Left colon (tissue), 2 donors: Measurements from ENCODE around the gene CYP2D6. TPM values are rescaled to one million over a fixed set of nuclear protein-coding genes. Genes with fewer than 3 reads are reported as not detected.
"Not testable (repeated sequence)": the region's sequence is repeated elsewhere in the genome, so short reads cannot be mapped to it uniquely, and the experiment has no call there.

ENCODE experiments used
- ATAC-seq: fragments of 200-7000 bp; cut with Tn5 transposase; one replicate; pipeline ENCODE4 v1.9.1; 2020; ENCODE audit warnings: mild to moderate bottlenecking, moderate library complexity
- DNase-seq, 2 donors: peaks; one replicate each; pipeline ENCODE4 v3.0.0-alpha.2; 2020
- intact Hi-C, 2 donors: fragments of 100-400 bp; cut with DNase I in 1 of 2; cut with micrococcal nuclease in 1 of 2; formaldehyde crosslinking; loops; one replicate each; pipeline versions ENCODE4 v1.11.2 to v1.14.0; 2022; cut with DNase I, micrococcal nuclease
- total RNA-seq, 2 donors: library from RNA; stranded (reverse); fragmentation: NEBNext Ultra II Directional; extraction: Animal tissue kit (Norgen Biotek cat#: 25700); gene quantifications; one replicate each; pipeline ENCODE4 v1.2.1, GENCODE V29; 2021
- donor health status: DM: no; HTN: no; CAD: no.
- donor health status: DM: yes; HTN: yes; CAD: no.

Gene CYP2D6
- total RNA-seq, 2 donors from 2014 or later, result 2.0 to 3.9 TPM

DNA sequence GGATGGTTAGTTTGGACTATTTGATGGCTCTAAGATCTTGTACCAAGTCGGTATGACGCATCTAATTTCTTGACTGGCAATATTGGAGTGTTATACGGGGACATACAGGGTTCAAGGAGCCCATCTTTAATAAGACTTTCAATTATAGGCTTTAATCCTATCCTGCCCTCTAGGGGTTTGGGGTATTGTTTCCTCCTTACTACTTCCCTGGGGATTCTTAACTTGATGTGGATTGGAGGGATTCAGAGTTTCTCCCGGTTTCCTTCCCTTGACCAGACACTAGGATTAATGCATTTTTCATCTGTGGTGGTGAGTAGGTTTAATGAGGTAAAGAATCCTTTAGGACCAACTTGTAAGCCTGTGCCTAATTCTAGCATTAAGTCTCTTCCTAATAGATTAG lies 18.8 kb downstream of the CYP2D6 start:
- intact Hi-C loops, result no loop called here
- ATAC-seq (no peak), DNase-seq (no peak)

GRCh38 chr22:42108848-42109247 lies 21.8 kb downstream of the CYP2D6 start:
- no peak for ATAC-seq
- DNase-seq, result no peak
- intact Hi-C loops, result no loop called here

- DNase-seq, intact Hi-C loops, ATAC-seq: not testable (repeated sequence)
Measured at GRCh38 chr22:42104332-42104860, 26.2 kb downstream of the CYP2D6 start.

DNA sequence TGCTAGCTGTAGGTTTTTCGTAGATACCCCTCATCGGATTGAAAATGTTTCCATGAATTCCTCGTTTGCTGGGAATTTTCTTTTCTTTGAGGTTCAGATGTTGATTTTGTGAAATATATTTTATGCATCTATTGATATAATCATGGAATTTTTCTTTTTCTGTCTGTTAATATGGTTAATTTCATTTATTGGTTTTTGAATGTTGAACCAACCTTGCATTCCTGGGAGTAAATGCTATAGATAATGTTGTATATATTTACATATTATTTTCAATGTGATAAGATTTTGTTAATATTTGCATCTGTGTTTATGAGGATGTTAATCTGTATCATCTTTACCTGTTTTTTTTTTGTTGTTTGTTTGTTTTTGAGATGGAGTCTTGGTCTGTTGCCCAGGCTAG lies 29.4 kb downstream of the CYP2D6 start:
- intact Hi-C loops, result no loop called here

GRCh38 chr22:42091455-42091782 lies 39.2 kb downstream of the CYP2D6 start:
- DNase-seq (no peak), ATAC-seq (peak; percentile 6)
- intact Hi-C loops, result loop anchor here in 1 of 2 donors (10.0 kb wide), 1 partner anchor 343 kb away; the partner anchor contains the start of gene NFAM1

More for the DNA sequence above, 29.4 kb downstream of the CYP2D6 start:
- DNase-seq (no peak), ATAC-seq (no peak)

DNA sequence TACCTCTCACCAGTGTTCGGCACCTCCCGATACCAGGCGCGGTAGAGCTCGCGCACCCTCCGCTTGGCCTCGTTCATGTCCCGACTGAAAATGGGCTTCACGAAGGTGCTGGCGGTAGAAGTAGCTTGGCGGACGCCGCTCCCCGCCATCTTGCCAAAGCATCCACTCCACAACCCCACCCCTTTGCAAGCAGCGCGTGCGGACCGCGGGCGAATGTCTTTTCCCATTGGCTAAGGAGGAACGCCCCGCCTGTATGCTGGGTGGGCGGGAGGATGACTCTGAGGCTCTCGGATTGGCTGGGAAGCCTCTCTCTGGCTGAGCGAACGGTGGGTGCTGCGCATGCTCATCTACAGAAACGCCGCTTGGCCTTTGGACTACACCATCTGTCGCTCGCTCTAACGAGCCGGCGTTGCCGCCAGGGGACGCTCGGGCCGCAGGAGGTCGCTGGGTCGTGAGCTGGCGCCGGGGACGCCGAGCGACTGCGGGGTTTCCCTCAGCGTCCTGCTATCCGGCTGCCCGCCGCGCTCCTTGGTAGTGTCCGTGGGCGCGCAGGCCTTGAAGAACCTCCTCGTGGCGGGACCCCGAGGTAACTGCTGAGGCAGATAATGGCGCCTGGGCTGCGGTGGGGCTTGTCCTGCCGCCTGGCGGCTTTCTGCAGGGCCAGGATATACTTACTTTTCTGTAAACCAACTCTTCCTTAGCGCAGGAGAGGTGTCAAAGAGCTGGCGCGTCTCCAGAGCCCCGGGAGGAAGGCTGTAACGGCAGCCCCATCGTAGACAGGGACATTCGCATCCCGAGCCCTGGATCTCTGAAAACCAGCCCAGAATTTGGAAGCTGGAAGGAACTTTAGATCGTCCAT lies 39.8 kb downstream of the CYP2D6 start, which contains the start of gene NDUFA6:
NDUFA6 (minus strand) TSS at position 177 of the 859 bp plus-strand sequence; CDS start at position 149, 28 bp downstream.
- ATAC-seq, result peak; percentile 90
- intact Hi-C loops, result loop anchor here in 1 of 2 donors (10.0 kb wide), 1 partner anchor 344 kb away; the partner anchor contains the start of gene NFAM1
- DNase-seq, result peak; percentile 98 to 99

DNA sequence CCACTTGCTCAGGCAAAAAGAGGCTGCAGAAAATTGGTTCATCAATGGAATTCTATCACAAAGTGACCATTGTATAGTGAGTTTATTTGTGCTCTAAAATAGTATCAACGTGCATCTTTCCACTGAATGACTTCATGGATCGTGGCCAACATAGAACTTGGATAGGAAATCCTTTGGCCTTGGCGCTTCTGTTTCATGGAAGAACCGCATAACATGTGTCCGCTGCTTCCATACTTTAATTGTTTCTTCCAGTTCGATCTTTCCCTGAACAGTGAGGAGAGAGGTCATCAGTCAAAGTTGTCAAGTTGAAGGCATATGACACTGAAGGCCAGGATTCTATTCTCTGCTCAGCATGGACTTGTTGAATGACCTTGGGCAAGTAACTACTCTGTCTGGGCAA lies 44.6 kb downstream of the CYP2D6 start:
- DNase-seq (no peak), ATAC-seq (no peak)
- intact Hi-C loops, result no loop called here

- intact Hi-C loops, result no loop called here
- no peak for ATAC-seq
- DNase-seq, result no peak
Measured at GRCh38 chr22:42084874-42085273, 45.7 kb downstream of the CYP2D6 start.

DNA sequence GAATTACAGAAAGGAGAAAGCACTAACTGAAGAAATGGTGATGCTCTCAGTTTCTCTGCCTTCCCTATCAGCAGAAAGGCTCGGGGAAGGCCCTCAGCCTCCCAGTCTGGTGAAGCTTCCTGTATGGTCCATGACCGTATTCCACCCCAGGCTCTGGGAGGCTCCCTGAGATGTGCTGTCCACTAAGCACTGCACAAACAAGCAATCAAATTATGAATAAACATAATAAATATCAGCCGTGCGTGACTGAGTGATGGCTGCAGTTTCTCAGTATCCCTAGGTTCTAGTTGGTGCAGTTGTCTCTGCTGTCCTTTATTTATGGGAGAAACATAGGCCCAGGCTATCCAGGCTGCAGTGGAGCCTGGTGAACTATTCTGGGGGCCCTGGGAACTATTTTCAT lies 47.5 kb downstream of the CYP2D6 start:
- intact Hi-C loops, result no loop called here
- no peak for ATAC-seq
- DNase-seq, result no peak

DNA sequence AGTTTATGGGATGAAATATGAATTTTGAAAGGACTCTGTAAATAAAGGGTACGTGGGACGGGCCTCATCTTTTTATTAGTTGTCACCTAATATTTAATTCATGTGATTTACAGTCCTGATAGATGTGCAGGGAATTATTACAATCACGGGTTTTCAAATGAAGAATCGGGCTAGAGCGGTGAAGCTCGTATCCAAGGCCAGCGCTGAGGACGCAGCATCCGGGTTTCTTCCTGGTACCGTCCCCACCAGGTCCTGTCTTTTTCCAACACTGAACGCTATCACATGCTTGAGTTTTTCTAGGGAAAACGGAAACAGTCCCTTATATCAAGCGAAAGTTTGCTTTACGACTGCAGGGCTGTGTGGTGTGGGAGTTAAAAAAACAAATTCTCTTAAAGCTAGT lies 50.3 kb downstream of the CYP2D6 start:
- DNase-seq (peak in 1 of 2 donors; percentile 60), ATAC-seq (peak; percentile 29)
- intact Hi-C loops, result no loop called here

DNA sequence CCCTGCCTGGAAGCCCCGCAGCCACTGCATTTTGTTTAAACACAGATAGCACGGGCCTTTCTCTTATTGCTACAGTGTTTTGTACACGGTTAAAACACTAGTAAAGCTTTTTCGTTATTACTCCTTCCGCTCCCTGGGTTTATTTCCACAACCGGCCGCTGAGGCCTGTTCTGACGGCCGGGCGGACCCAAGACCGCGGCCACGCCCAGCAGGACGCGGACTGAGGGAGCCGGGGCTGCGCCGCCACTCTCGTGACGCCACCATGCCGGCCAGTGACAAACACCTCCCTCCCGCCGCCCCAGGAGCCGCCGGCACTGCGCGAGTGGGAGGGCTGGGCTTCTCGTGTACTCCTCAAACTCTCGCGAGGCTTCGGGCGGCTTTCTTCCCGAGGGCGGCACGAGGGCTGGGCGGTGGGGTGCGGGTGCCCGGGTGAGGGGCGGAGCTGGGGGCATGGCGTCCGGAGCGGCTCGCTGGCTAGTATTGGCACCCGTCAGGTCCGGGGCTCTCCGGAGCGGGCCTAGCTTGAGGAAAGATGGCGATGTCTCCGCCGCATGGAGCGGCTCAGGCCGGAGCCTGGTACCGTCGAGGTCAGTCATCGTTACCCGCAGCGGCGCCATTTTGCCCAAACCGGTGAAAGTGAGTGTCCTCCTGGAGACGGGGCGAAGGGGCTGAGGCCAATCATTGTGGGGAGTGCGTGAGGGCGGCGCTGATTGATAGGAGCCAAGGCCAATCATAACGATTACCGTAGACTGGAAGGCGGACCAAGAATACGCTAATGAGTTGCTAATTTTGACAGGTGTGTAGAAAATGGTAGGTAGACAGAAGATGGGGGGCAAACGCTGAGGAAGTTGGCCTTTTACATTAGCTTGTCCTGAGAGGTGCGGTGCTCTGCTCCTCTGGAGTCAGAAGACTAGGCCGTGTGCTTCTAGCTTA lies 51.0 kb downstream of the CYP2D6 start, which contains the start of gene SMDT1:
SMDT1 (plus strand) TSS at position 382 of the 933 bp plus-strand sequence; CDS start at position 451, 69 bp downstream.
- ATAC-seq, result peak; percentile 85
- intact Hi-C loops, result no loop called here
- DNase-seq, result peak; percentile 99

- ATAC-seq (peak; percentile 7), DNase-seq (peak in 1 of 2 donors; percentile 50)
- intact Hi-C loops, result no loop called here
Measured at GRCh38 chr22:42078469-42079318, 51.9 kb downstream of the CYP2D6 start.

GRCh38 chr22:42077486-42078125 lies 53.0 kb downstream of the CYP2D6 start:
- intact Hi-C loops, result no loop called here

DNA sequence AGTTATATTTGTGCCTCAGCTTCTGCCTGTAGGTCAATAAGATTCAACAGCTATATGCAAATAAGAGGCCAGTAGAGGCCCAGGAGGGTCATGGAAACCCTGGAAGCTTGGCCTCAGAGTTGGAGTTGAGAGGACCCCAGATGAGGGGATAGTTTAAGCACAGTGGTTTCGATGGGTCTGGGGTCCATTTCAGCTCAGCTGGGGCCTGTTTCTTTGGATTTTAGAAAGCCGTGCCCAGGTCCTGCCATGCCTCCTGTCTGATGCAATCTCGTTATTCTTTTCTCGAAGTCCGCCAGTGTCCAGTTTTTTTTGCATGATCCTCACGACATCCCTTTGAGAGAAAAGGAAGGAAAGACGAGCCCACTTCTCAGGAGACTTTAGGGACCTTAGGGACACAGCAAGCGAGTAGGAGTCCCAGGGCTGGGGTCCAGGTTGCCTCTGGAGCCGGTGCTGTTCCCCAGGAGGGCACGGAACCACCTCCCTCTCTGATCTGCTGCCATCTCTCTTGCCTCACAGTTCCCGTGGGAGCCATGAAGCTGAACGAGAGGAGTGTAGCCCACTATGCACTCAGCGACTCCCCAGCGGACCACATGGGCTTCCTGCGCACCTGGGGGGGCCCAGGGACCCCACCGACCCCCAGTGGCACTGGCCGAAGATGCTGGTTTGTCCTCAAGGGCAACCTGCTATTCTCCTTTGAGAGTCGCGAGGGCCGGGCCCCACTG lies 53.7 kb downstream of the CYP2D6 start:
- no peak for DNase-seq
- intact Hi-C loops, result no loop called here
- no peak for ATAC-seq

More at GRCh38 chr22:42077486-42078125, 53.0 kb downstream of the CYP2D6 start:
- ATAC-seq (no peak), DNase-seq (no peak)
